B cell (primary cell): Measurements from ENCODE around the gene DOCK1. TPM values are rescaled to one million over a fixed set of nuclear protein-coding genes. Genes with fewer than 3 reads are reported as not detected.

ENCODE experiments used
- ATAC-seq: fragments of 200-7000 bp; cut with Tn5 transposase; one replicate; pipeline ENCODE4 v1.10.0; 2021; ENCODE audit warnings: low read depth, mild to moderate bottlenecking, moderate number of reproducible peaks, moderate library complexity
- CTCF ChIA-PET: fragments of 350-600 bp; sonication (Branson Sonifier 250); formaldehyde crosslinking; loops from one replicate; lab custom pipeline; 2021; ENCODE audit warnings: antibody characterized with exemption, inconsistent platforms; lab: Charles Lee
- POLR2A ChIA-PET: fragments of 350-600 bp; sonication (Branson Sonifier 250); formaldehyde crosslinking; loops from one replicate; lab custom pipeline; 2021; ENCODE audit warnings: antibody characterized with exemption; lab: Charles Lee
- DNase-seq: peaks from one replicate; pipeline ENCODE4 v3.0.0; 2013
- H2AFZ ChIP-seq: 2 replicates; pipeline ENCODE4 v1.6.1; 2012; ENCODE audit warnings: mild to moderate bottlenecking, low read depth, low read length; ENCODE audit not compliant: insufficient read depth, poor library complexity, severe bottlenecking
- H3K27ac ChIP-seq, 2 donors: 1 replicate in 1 of 2; 2 replicates in 1 of 2; pipeline ENCODE4 v1.5.1; 2012 to 2013; ENCODE audit warnings: low read length in 2 of 2, mild to moderate bottlenecking in 2 of 2, moderate library complexity in 1 of 2
- H3K27me3 ChIP-seq, 4 experiments: fragments of 200-600 bp in 1 of 4; sonication (generic) in 1 of 4; replicated peaks in 1 of 4; 1 replicate in 2 of 4; 2 replicates in 2 of 4; pipeline versions ENCODE4 v1.6.1 to v1.7.0; 2013 to 2016; ENCODE audit warnings: low read length in 3 of 4, mild to moderate bottlenecking in 2 of 4, mixed read lengths in 1 of 4, moderate library complexity in 1 of 4; ENCODE audit not compliant: insufficient read depth in 4 of 4, control insufficient read depth in 3 of 4; ENCODE audit errors: control extremely low read depth in 1 of 4
- H3K36me3 ChIP-seq, 2 experiments: replicated peaks in 1 of 2; 1 replicate in 1 of 2; 2 replicates in 1 of 2; pipeline versions ENCODE4 v1.6.1 to v1.7.1; 2013; ENCODE audit warnings: low read length in 1 of 2; ENCODE audit not compliant: insufficient read depth in 2 of 2, control insufficient read depth in 1 of 2; ENCODE audit errors: control extremely low read depth in 1 of 2, extremely low read depth in 1 of 2
- H3K4me1 ChIP-seq, 2 donors: fragments of 200-600 bp in 1 of 2; sonication (generic) in 1 of 2; 1 replicate in 1 of 2; 2 replicates in 1 of 2; pipeline versions ENCODE4 v1.5.1 to v1.6.1; 2013 to 2017; ENCODE audit warnings: low read length in 2 of 2; ENCODE audit not compliant: control insufficient read depth in 2 of 2, insufficient read depth in 2 of 2
- H3K4me2 ChIP-seq: replicated peaks from 2 replicates; pipeline ENCODE3; 2012; ENCODE audit warnings: mild to moderate bottlenecking, low read depth, low read length; ENCODE audit not compliant: poor library complexity, severe bottlenecking
- H3K4me3 ChIP-seq, 5 experiments: fragments of 200-600 bp in 1 of 5; sonication (generic) in 1 of 5; 1 replicate in 3 of 5; 2 replicates in 2 of 5; pipeline versions ENCODE4 v1.5.1 to v1.7.0; 2011 to 2016; ENCODE audit warnings: low read length in 4 of 5, mild to moderate bottlenecking in 4 of 5, low read depth in 2 of 5, control low read depth in 1 of 5, moderate library complexity in 1 of 5; ENCODE audit not compliant: insufficient read depth in 1 of 5; ENCODE audit errors: control extremely low read depth in 1 of 5, extremely low read depth in 1 of 5
- H3K79me2 ChIP-seq: fragments of 200-600 bp; sonication (generic); one replicate; pipeline ENCODE4 v1.6.0; 2016; ENCODE audit warnings: low read length; ENCODE audit not compliant: control insufficient read depth, insufficient read depth
- H3K9ac ChIP-seq: fragments of 200-600 bp; sonication (generic); 2 replicates; pipeline ENCODE4 v1.6.1; 2017; ENCODE audit warnings: mild to moderate bottlenecking, low read length, moderate library complexity
- H3K9me3 ChIP-seq, 3 donors: one replicate each; pipeline versions ENCODE4 v1.6.1 to v1.7.1; 2013; ENCODE audit warnings: low read length in 2 of 3; ENCODE audit not compliant: control insufficient read depth in 2 of 3, insufficient read depth in 1 of 3; ENCODE audit errors: control extremely low read depth in 1 of 3
- H4K20me1 ChIP-seq: 2 replicates; pipeline ENCODE4 v1.6.0; 2012; ENCODE audit warnings: mild to moderate bottlenecking, low read length; ENCODE audit not compliant: insufficient read depth, control insufficient read depth, poor library complexity, severe bottlenecking
- H3K27ac Mint-ChIP-seq: one replicate; pipeline ENCODE4 v1.8.0; 2021; ENCODE audit warnings: mixed read lengths
- H3K27me3 Mint-ChIP-seq: one replicate; pipeline ENCODE4 v1.8.0; 2021; ENCODE audit warnings: mixed read lengths
- H3K4me1 Mint-ChIP-seq: one replicate; pipeline ENCODE4 v1.8.0; 2021; ENCODE audit warnings: mixed read lengths
- H3K4me3 Mint-ChIP-seq: one replicate; pipeline ENCODE4 v1.8.0; 2021; ENCODE audit warnings: mixed read lengths
- H3K9me3 Mint-ChIP-seq: one replicate; pipeline ENCODE4 v1.8.0; 2022; ENCODE audit warnings: mixed read lengths; ENCODE audit not compliant: insufficient read depth
- EZH2 ChIP-seq: IDR thresholded peaks from 2 replicates; pipeline ENCODE4 v1.6.1; 2012; ENCODE audit warnings: borderline replicate concordance, low read depth, mild to moderate bottlenecking, moderate library complexity, low read length; ENCODE audit not compliant: insufficient read depth, poor library complexity, severe bottlenecking
- WGBS: methylation state at CpG from one replicate; pipeline ENCODE4 v1.1.5; 2013; ENCODE audit warnings: missing lambda C conversion rate; ENCODE audit not compliant: insufficient coverage; 5-methylcytosine and 5-hydroxymethylcytosine counted together
- intact Hi-C: fragments of 100-400 bp; cut with micrococcal nuclease; formaldehyde crosslinking; loops from one replicate; pipeline ENCODE4 v1.10.0; 2022
- polyA plus RNA-seq: library from polyadenylated mRNA; depleted of rRNA; stranded (reverse); fragments of >200 nt; gene quantifications from 2 replicates; pipeline ENCODE4 v1.2.3, GENCODE V29; 2012
- total RNA-seq, 2 donors: library from RNA; stranded (reverse); fragments of 120-200 nt in 1 of 2; gene quantifications; 1 replicate in 1 of 2; 2 replicates in 1 of 2; pipeline versions ENCODE4 v1.2.3 to v1.2.4, GENCODE V29; 2013 to 2022
- TF ChIP-seq, protein P1 (sequence below): fragments of 200-600 bp; IDR thresholded peaks from one replicate; pipeline ENCODE4 v1.8.0; 2022; ENCODE audit warnings: antibody characterized with exemption, mild to moderate bottlenecking

DOCK1 gene
- total and polyA plus RNA-seq, 2 donors (not counting 1 experiment from before 2014, with no cell fraction given): not detected

DNA sequence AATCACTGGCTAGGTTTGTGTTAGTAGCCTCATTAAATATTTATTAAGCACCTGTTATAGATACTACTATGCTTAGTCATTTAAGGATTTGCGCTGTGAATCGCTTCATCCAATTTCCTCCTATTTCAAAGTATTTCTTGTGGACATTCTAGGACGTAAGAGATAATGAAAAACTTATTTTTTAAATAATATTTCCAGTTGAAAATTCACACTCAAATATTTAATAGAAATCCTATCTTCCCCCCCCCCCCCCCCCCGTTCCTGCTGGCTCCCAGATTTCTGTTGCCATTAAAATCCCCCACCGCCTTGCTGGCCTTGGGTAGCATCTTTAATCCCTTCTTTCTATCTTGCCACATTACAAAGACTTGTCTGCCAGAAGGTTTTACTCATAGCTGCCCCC, 285.2 kb downstream of the DOCK1 start:
- ChIA-PET POLR2A (no interaction called here), CTCF (no interaction called here)
- Histone ChIP-seq H3K4me1 (no peaks in the 10 kb centered on the region), H3K4me3 (no peak overlapping the region), H3K79me2 (no peaks in the 10 kb centered on the region), H3K9me3 (peaks cover 0 to 2% (median 0%) of the 10 kb centered on the region in 3 donors), H3K27me3 (peaks cover 0 to 4% (median 1%) of the 10 kb centered on the region in 4 experiments), H3K9ac (no peak overlapping the region), H2AFZ (no peak overlapping the region), H3K36me3 (no peaks in the 10 kb centered on the region), H3K27ac (no peak overlapping the region), H3K4me2 (no peak overlapping the region), H4K20me1 (no peaks in the 10 kb centered on the region)
- Mint-ChIP-seq H3K4me1 (no peaks in the 10 kb centered on the region), H3K27me3 (peaks cover 20% of the 10 kb centered on the region), H3K27ac (no peak overlapping the region), H3K4me3 (no peak overlapping the region), H3K9me3 (no peaks in the 10 kb centered on the region)
- 100% methylated on average over 1 of the region's 5 CpGs for WGBS
- intact Hi-C loops: no loop called here
- no peak for ATAC-seq
- no peak for DNase-seq
- TF ChIP-seq, protein P1, sequence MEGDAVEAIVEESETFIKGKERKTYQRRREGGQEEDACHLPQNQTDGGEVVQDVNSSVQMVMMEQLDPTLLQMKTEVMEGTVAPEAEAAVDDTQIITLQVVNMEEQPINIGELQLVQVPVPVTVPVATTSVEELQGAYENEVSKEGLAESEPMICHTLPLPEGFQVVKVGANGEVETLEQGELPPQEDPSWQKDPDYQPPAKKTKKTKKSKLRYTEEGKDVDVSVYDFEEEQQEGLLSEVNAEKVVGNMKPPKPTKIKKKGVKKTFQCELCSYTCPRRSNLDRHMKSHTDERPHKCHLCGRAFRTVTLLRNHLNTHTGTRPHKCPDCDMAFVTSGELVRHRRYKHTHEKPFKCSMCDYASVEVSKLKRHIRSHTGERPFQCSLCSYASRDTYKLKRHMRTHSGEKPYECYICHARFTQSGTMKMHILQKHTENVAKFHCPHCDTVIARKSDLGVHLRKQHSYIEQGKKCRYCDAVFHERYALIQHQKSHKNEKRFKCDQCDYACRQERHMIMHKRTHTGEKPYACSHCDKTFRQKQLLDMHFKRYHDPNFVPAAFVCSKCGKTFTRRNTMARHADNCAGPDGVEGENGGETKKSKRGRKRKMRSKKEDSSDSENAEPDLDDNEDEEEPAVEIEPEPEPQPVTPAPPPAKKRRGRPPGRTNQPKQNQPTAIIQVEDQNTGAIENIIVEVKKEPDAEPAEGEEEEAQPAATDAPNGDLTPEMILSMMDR: no peak
- TF ChIP-seq EZH2: no peak

DNA sequence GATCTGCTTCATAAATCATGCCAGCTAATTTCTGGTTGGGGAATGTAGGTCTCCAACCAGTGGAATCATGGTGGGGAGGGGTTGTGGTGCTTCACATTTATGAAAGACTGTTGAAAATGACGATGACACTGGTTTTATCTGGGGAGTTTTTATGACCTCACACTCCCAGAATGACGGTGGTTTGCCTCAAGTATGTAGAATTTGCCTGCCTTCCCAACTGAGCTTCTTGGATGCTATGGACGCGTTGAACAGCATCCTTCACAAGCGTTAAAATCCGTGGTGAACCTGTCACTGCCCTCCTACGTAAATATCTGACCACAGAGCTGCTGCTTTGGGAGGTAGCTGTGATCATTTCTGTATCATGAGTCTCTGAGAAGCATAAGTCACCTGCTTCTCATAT, 287.9 kb downstream of the DOCK1 start:
- Histone ChIP-seq H3K4me3 (no peak overlapping the region), H3K4me2 (no peak overlapping the region), H3K4me1 (no peaks in the 10 kb centered on the region), H3K27ac (no peak overlapping the region), H3K9ac (no peak overlapping the region), H2AFZ (no peak overlapping the region), H3K9me3 (no peaks in the 10 kb centered on the region), H3K36me3 (no peaks in the 10 kb centered on the region), H4K20me1 (no peaks in the 10 kb centered on the region), H3K79me2 (no peaks in the 10 kb centered on the region), H3K27me3 (peaks cover 0 to 8% (median 1%) of the 10 kb centered on the region in 4 experiments)
- 80% methylated on average over 7 of the region's 7 CpGs for WGBS
- H3K4me1 Mint-ChIP-seq: no peaks in the 10 kb centered on the region
- ATAC-seq (no peak), DNase-seq (no peak)
- POLR2A ChIA-PET: no interaction called here
- H3K9me3 Mint-ChIP-seq: no peaks in the 10 kb centered on the region
- no peak overlapping the region for H3K4me3 Mint-ChIP-seq
- intact Hi-C loops: no loop called here
- H3K27me3 Mint-ChIP-seq: peaks cover 28% of the 10 kb centered on the region
- TF ChIP-seq EZH2: no peak
- TF ChIP-seq, protein P1: no peak
- CTCF ChIA-PET: no interaction called here
- no peak overlapping the region for H3K27ac Mint-ChIP-seq
